COLO829 (cell line): ENCODE results near the gene PYGO2.
A peak's percentile ranks its signal among the peaks of the same experiment; 100 is the strongest.
"Not testable (repeated sequence)": the region's sequence is repeated elsewhere in the genome, so short reads cannot be mapped to it uniquely, and the experiment has no call there.

Experiments used
- DNase-seq: peaks from one replicate; pipeline ENCODE4 v3.0.0; 2012; ENCODE audit warnings: low spot score

PYGO2 gene

GRCh38 chr1:155000411-155000725 is 38.8 kb upstream of the PYGO2 start:
- DNase-seq, result no peak

DNA sequence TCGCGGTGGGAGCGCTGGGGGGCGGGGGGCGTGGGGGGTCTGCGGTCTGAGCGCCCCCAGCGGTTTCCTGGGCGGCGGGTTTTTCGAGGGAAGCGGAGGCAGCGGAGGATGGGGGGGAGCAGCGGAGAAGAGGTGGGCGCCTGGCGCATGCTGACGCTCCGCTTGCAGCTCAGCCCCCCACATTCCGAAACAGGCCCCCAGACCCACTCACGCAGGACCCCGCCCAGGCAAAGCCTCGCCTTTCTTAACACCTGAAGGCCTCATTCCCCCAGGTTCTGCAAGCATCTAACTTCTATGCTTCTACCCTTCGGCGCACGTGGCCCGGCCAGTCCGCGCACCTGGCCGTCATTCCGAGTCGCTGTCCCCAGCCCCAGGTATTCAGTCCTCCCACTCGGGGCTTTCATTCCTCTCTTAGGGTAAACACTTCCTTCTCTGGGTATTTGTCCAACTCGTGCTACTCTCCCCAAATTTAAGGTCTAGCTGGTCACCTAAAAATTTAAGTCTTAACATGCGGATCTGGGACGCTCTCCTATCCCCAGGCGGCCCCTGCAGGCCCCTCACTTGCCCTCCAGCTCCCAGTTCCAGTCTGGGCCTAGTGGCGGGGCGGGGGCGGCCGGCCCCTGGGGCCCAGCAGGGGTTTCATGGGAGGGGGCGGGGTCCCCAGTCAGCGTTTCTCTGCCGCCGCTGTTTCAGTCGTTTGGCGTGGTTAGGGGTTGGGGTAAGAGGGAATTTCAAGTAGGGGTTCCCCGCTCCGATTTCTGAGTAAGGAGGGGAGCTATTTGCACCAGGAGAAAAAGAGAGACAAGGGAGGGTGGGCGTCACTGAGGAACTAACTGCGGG is 38.2 kb upstream of the PYGO2 start:
- no peak for DNase-seq

GRCh38 chr1:154998818-154999570 is 37.4 kb upstream of the PYGO2 start:
- DNase-seq, result peak; percentile 86

DNA sequence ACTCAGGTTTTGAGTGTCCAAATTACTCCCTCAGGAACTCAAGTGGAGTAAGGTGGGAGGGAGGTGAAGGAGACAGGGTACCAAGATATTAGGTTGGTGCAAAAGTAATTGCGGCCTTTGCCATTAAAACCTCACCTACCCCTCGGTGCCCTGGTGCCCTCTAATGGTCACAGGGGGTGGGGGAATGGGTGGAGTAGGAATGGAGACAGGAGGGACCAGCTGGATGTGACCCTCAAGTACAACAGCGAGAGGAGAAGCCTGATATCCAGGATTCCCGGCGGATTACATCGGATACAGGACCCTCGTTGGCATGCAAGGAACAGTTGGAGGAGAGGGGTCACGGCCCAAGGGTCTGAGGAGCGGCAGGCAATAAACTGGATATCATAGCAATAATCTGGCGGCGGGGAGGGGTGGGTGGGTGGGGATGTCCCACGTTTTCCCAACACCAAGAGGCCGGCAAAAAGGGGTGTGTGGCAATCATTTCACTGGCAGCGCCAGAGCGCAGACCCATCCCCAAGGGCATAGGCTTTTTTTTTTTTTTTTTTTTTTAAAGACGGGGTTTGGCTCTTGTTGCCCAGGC is 36.7 kb upstream of the PYGO2 start:
- DNase-seq, result no peak

DNA sequence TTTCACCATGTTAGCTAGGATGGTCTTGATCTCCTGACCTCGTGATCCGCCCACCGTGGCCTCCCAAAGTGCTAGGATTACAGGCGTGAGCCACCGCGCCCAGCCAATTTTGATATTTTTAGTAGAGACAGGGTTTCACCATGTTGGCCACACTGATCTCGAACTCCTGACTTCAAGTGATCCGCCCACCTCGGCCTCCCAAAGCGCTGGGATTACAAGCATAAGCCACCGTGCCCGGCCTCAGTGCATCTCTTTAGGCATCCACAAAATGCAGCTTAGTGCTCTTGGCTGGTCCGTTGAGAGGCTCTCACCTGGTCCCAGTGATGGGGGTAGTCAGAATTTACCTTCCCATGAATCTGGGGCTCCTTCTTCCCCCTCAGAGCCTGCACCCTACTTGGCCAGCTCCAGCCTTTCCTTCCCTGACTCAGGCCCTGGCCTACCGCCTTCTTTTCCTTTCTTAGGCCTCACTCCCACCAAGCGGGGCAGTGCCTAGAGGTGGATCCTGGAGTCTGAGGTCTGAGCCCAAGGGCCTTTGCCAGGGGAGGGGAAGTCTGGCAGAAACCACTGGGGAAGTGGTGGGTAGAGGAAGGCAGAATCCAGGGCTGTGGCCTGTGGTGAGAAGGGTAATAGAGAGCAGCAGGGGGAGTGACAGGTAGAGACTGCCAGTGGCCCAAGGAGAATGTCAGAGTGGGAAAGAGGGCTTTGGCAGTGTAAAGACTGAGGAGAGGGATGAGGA is 35.6 kb upstream of the PYGO2 start:
- DNase-seq, result no peak

GRCh38 chr1:154995301-154995983 is 33.9 kb upstream of the PYGO2 start:
- peak; percentile 87 for DNase-seq

- DNase-seq, result no peak
Observed at GRCh38 chr1:154994591-154994990, 33.0 kb upstream of the PYGO2 start.

DNA sequence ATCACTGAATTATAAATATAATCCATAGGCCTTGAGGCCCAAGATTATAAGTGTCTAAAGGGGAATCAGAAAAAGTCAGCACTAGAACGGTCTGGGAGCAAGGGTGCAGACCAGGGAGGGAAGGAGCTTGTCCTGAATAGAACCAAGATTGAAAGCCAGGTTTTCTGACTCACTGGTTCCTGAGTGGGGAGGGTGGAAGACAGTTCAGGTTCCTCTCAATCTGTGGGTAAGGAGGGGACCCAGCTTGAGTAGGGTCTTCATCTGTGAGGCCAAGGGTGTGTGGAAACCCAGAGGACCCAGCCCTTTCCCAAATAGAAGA is 32.6 kb upstream of the PYGO2 start:
- DNase-seq, result no peak

DNA sequence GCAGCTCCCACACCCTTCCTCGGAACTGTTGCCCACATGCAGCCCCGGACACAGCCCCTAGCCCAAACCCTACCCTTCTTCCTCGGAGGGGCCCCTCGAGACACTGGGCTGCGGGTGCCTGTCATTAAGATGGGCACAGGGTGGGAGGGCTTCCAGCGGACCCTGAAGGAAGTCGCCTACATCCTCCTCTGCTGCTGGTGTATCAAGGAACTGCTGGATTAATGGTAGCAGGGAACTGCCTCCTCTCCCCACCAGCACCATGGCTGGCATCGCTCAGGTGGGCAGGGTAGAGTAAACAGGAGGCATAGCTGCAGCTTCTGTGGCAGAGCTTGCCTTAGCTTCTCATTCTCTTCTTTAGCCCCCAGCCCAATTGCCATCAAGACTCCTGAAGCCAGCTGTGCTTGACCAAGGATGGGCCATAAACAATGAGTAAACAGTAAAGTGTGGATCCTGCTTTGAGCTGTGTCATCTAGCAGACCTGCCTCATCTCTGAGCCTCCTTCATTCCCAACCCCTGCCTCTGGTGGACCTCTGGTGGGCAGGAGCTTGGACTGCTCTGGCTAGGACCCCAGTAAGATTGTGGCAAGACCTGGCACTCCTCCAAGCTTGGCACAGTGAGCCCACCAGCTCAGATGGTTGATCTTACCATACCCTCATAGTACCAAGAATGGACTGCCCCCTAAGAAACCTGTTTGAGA is 32.1 kb upstream of the PYGO2 start, which contains the start of gene LENEP:
Gene LENEP, plus strand, starts transcription at position 15 of the 697 bp plus-strand sequence. Its CDS starts 22 bp downstream, at position 37.
- no peak for DNase-seq

- DNase-seq, result no peak
Observed at GRCh38 chr1:154992721-154993571, 31.4 kb upstream of the PYGO2 start.

DNA sequence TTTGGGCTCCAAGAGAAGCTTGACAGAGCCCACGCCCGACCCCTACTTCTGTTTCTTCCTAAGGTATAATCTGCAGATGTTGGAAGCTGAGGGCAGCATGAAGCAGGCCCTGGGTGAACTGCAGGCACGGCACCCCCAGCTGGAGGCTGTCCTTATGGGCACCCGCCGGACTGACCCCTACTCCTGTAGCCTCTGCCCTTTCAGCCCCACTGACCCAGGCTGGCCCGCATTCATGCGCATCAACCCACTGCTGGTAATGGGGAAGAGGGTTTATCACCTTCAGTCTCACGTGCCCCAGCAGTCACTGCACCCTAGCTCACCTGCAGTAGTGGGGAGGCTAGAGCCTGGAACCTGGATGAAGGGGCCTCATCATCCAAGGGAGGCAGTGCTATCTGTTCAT is 28.7 kb upstream of the PYGO2 start:
- DNase-seq, result no peak

DNA sequence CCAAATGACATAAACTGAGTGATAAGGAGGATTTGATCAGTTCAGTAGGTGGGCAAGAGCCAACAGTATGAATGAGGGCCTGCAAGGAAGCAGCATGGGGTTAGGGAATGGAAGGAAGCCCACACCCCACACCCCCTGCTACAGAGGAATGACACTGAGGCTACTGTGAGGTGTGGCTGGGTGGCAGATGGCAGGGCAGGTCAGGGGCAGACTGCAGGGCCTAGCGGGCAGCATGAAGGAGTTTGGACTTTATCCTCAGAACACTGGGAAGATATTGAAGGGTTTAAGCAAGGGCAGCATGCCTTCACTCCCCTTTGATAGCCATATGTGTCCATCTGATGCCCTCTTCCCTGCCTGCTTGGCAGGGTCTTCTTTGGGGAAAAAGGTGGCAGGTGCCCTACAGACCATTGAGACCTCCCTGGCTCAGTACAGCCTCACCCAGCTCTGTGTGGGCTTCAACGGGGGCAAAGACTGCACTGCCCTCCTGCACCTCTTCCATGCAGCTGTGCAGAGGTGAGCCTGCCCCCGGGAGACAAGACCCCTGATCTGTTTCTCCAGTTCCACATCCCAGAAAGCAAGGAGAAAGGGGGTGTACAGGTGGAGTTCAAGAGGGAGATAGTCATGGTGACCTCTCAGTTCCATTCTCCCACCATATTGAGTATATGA is 27.7 kb upstream of the PYGO2 start:
- no peak for DNase-seq

DNA sequence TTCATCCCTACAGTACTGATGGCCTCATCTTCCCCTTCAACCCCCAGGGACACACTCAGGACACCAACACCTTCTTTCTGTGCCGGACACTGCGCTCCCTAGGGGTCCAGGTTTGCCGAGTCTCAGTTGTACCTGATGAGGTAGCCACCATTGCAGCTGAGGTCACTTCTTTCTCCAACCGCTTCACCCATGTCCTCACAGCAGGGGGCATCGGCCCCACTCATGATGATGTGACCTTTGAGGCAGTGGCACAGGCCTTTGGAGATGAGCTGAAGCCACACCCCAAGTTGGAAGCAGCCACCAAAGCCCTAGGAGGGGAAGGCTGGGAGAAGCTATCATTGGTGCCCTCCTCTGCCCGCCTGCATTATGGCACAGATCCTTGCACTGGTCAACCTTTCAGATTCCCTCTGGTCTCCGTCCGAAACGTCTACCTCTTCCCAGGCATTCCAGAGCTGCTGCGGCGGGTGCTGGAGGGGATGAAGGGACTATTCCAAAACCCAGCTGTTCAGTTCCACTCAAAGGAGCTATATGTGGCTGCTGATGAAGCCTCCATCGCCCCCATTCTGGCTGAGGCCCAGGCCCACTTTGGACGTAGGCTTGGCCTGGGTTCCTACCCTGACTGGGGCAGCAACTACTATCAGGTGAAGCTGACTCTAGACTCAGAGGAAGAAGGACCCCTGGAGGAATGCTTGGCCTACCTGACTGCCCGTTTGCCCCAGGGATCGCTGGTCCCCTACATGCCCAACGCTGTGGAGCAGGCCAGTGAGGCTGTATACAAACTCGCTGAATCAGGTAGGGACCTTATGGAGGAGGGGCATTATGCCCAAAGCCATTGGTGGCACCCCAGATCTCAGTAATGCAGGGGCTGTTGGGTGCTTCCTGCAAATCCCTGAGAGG is 26.7 kb upstream of the PYGO2 start:
- DNase-seq, result no peak

DNA sequence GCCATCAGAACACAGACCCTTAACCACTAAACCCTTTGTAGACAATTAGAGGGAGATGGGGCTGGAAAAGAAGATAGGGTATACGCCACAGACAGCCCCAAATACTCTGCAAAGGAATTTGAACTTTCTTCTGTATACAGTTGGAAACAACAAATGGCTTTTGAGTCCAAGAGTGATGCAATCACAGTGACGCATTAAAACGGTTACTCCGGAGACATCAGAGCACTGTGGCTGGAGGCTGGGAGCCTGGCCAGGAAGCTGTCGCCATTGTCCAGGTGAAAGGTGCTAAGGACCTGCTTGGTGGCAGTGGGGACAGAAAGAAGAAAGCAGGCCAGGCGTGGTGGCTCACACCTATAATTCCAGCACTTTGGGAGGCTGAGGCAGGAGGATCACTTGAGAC is 25.7 kb upstream of the PYGO2 start:
- DNase-seq, result no peak

GRCh38 chr1:154986736-154987135 is 25.2 kb upstream of the PYGO2 start:
- DNase-seq, result not testable (repeated sequence)

- no peak for DNase-seq
Observed at GRCh38 chr1:154983776-154984466, 22.3 kb upstream of the PYGO2 start.

- DNase-seq, result peak; percentile 100
Observed at GRCh38 chr1:154982897-154983648, 21.5 kb upstream of the PYGO2 start, which contains the start of gene FLAD1. FLAD1 (plus strand) TSS chr1:154983344; CDS start chr1:154983695, 351 bp downstream.
